ENCODE results near the gene SSBP2. TPM values are rescaled to one million over a fixed set of nuclear protein-coding genes. Genes with fewer than 3 reads are reported as not detected.
"Not testable (repeated sequence)": the region's sequence is repeated elsewhere in the genome, so short reads cannot be mapped to it uniquely, and the experiment has no call there.

SSBP2 gene
- total and polyA plus RNA-seq, 2 donors (not counting 3 experiments of a cell fraction or from before 2014, with no cell fraction given), result 9.6 to 11.5 TPM

DNA sequence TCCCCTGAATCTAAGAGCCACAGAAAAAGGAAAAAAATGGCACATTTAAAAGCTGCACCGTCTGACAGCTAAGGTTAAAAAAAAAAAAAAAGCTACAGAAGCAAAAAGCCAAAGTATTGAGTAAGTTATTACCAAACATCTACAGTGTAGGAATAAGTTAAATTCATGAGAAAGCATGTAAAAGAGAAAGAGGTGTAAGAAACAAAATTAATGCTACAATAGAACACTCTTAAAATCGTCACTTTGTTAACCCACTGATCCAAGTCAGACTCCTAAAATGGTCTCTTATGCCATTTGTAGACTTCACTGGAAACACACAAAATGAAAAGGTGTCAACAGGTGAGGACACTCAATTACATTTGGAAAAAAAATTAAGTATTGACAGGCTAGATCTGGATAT is 120.2 kb downstream of the SSBP2 start:
- Histone ChIP-seq H3K9ac (replicated peaks; ENCODE audit: extremely low read depth, insufficient read depth, low read length) (no peak overlapping the region), H3K9me1 (replicated peaks; ENCODE audit: control insufficient read depth, extremely low read depth, insufficient read depth, low read length) (no peaks in the 10 kb centered on the region), H3K9me3 (replicated peaks; ENCODE audit: control insufficient read depth, insufficient read depth, low read length) (no peaks in the 10 kb centered on the region), H3K36me3 (ENCODE audit: control insufficient read depth in 2 of 2, extremely low read depth in 1 of 2, insufficient read depth in 2 of 2, low read length in 2 of 2) (no peaks in the 10 kb centered on the region), H3K27ac (ENCODE audit: insufficient read depth, low read depth, low read length) (no peak overlapping the region), H3K4me3 (replicated peaks in 1 of 3; ENCODE audit: insufficient read depth in 1 of 3, low read depth in 1 of 3, low read length in 3 of 3) (no peak overlapping the region), H3K4me1 (ENCODE audit: control insufficient read depth, extremely low read depth, insufficient read depth, low read length) (peaks cover 18% of the 10 kb centered on the region), H3K4me2 (ENCODE audit: insufficient read depth, low read length) (no peak overlapping the region), H4K20me1 (replicated peaks; ENCODE audit: control insufficient read depth, extremely low read depth, insufficient read depth, low read length) (no peaks in the 10 kb centered on the region), H3K27me3 (ENCODE audit: control insufficient read depth in 2 of 2, insufficient read depth in 2 of 2, low read length in 2 of 2) (no peaks in the 10 kb centered on the region), H2AFZ (ENCODE audit: low read depth, low read length) (no peak overlapping the region), H3K79me2 (ENCODE audit: control insufficient read depth, insufficient read depth, low read length) (no peaks in the 10 kb centered on the region)
- ChIA-PET CTCF (no interaction called here), POLR2A (no interaction called here)
- no peak for FAIRE-seq
- no peak for DNase-seq (ENCODE audit: low read depth, low spot score)
- intact Hi-C loops (cut with micrococcal nuclease) (no loop called here), dilution Hi-C loops (cut with MboI; ENCODE audit: extremely low pct_ligation_motif_present, low sequenced_read_pairs) (no loop called here)
- TF ChIP-seq POLR2A (IDR thresholded peaks at IDR 0.05; ENCODE audit: low read depth, low read length) (no peak), JUN (IDR thresholded peaks at IDR 0.05; ENCODE audit: borderline replicate concordance, insufficient read depth, insufficient read length, low read depth) (no peak)
- BruUV-seq (replicated peaks), result no TSS peak

DNA sequence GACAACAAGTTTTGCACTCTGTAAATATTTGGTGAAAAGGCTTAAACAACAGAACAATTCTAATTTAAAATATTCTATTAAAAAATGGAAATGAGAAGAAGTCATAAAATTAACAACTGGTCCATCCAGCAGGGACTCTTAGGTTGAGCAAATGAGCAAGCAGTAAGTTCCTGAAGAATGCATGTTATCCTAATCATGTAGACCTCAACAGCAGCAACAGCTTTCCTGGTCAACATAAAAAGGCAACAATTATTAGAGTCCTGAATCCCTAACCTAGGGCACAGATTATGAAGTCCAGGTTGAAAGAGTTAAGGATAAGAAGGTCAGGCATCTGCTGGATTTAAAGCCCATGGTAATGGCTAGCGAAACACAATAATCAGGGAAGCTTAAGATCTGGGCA is 120.9 kb downstream of the SSBP2 start:
- Histone ChIP-seq H3K27me3 (ENCODE audit: control insufficient read depth in 2 of 2, insufficient read depth in 2 of 2, low read length in 2 of 2) (no peaks in the 10 kb centered on the region), H3K9me1 (replicated peaks; ENCODE audit: control insufficient read depth, extremely low read depth, insufficient read depth, low read length) (no peaks in the 10 kb centered on the region), H3K9me3 (replicated peaks; ENCODE audit: control insufficient read depth, insufficient read depth, low read length) (no peaks in the 10 kb centered on the region), H4K20me1 (replicated peaks; ENCODE audit: control insufficient read depth, extremely low read depth, insufficient read depth, low read length) (no peaks in the 10 kb centered on the region), H3K79me2 (ENCODE audit: control insufficient read depth, insufficient read depth, low read length) (no peaks in the 10 kb centered on the region), H3K27ac (ENCODE audit: insufficient read depth, low read depth, low read length) (no peak overlapping the region), H3K9ac (replicated peaks; ENCODE audit: extremely low read depth, insufficient read depth, low read length) (no peak overlapping the region), H3K4me2 (ENCODE audit: insufficient read depth, low read length) (no peak overlapping the region), H3K4me3 (replicated peaks in 1 of 3; ENCODE audit: insufficient read depth in 1 of 3, low read depth in 1 of 3, low read length in 3 of 3) (no peak overlapping the region), H3K4me1 (ENCODE audit: control insufficient read depth, extremely low read depth, insufficient read depth, low read length) (peaks cover 19% of the 10 kb centered on the region), H3K36me3 (ENCODE audit: control insufficient read depth in 2 of 2, extremely low read depth in 1 of 2, insufficient read depth in 2 of 2, low read length in 2 of 2) (no peaks in the 10 kb centered on the region), H2AFZ (ENCODE audit: low read depth, low read length) (no peak overlapping the region)
- no TSS peak for BruUV-seq (replicated peaks)
- FAIRE-seq (no peak), DNase-seq (ENCODE audit: low read depth, low spot score) (no peak)
- dilution Hi-C loops (cut with MboI; ENCODE audit: extremely low pct_ligation_motif_present, low sequenced_read_pairs) (no loop called here), intact Hi-C loops (cut with micrococcal nuclease) (no loop called here)
- ChIA-PET POLR2A (no interaction called here), CTCF (no interaction called here)
- no peak for TF ChIP-seq EZH2 (IDR thresholded peaks at IDR 0.05; ENCODE audit: borderline replicate concordance, low read depth, low read length, severe bottlenecking)

DNA sequence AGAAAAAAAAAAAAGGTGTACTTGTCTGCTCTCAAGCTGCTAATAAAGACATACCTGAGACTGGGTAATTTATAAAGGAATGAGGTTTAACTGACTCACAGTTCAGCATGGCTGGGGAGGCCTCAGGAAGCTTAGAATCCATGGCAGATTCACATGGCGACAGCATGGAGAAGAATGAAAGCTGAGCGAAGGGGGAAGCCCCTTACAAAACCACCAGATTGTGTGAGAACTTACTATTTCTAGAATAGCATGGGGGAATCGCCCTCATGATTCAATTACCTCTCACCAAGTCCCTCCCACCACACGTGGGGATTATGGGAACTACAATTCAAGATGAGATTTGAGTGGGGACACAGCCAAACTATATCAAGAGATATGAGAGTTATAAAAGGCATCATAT is 122.8 kb downstream of the SSBP2 start:
- BruUV-seq (replicated peaks); H3K9me3 ChIP-seq (replicated peaks; ENCODE audit: control insufficient read depth, insufficient read depth, low read length); H3K79me2 ChIP-seq (ENCODE audit: control insufficient read depth, insufficient read depth, low read length); POLR2A ChIA-PET; intact Hi-C loops (cut with micrococcal nuclease); H3K27ac ChIP-seq (ENCODE audit: insufficient read depth, low read depth, low read length); H3K4me3 ChIP-seq (replicated peaks in 1 of 3; ENCODE audit: insufficient read depth in 1 of 3, low read depth in 1 of 3, low read length in 3 of 3); H2AFZ ChIP-seq (ENCODE audit: low read depth, low read length); dilution Hi-C loops (cut with MboI; ENCODE audit: extremely low pct_ligation_motif_present, low sequenced_read_pairs); DNase-seq (ENCODE audit: low read depth, low spot score); H3K27me3 ChIP-seq (ENCODE audit: control insufficient read depth in 2 of 2, insufficient read depth in 2 of 2, low read length in 2 of 2); H3K36me3 ChIP-seq (ENCODE audit: control insufficient read depth in 2 of 2, extremely low read depth in 1 of 2, insufficient read depth in 2 of 2, low read length in 2 of 2); H4K20me1 ChIP-seq (replicated peaks; ENCODE audit: control insufficient read depth, extremely low read depth, insufficient read depth, low read length); H3K9me1 ChIP-seq (replicated peaks; ENCODE audit: control insufficient read depth, extremely low read depth, insufficient read depth, low read length); FAIRE-seq; H3K4me2 ChIP-seq (ENCODE audit: insufficient read depth, low read length); H3K9ac ChIP-seq (replicated peaks; ENCODE audit: extremely low read depth, insufficient read depth, low read length): not testable (repeated sequence)
- H3K4me1 ChIP-seq (ENCODE audit: control insufficient read depth, extremely low read depth, insufficient read depth, low read length), result peaks cover 19% of the 10 kb centered on the region
- CTCF ChIA-PET, result interaction anchor here (0.9 to 2.7 kb wide), 5 partner anchors 17 to 121 kb away, joined by 3 to 9 read pairs (median 3); no protein-coding TSS in a partner anchor
